Lung (tissue), 12 donors: ENCODE measurements around the gene PMIS2. TPM values are rescaled to one million over a fixed set of nuclear protein-coding genes. Genes with fewer than 3 reads are reported as not detected.
"Not testable (repeated sequence)": the region's sequence is repeated elsewhere in the genome, so short reads cannot be mapped to it uniquely, and the experiment has no call there.

Experiments
- ATAC-seq: fragments of 200-7000 bp; cut with Tn5 transposase; one replicate; pipeline ENCODE4 v1.9.1; 2020; ENCODE audit warnings: moderate number of reproducible peaks; ENCODE audit not compliant: insufficient read depth, low FRiP score
- DNase-seq, 3 donors: peaks; one replicate each; pipeline ENCODE4 v3.0.0-alpha.2; 2013 to 2017
- H3K27ac ChIP-seq, 2 donors: one replicate each; pipeline ENCODE4 v1.5.1; 2013; ENCODE audit warnings: mild to moderate bottlenecking in 2 of 2, moderate library complexity in 2 of 2, control low read depth in 1 of 2, inconsistent platforms in 1 of 2, low read depth in 1 of 2, low read length in 1 of 2
- H3K27me3 ChIP-seq, 3 donors: one replicate each; pipeline ENCODE4 v1.5.1; 2013; ENCODE audit warnings: low read length in 2 of 3; ENCODE audit not compliant: control insufficient read depth in 3 of 3, insufficient read depth in 3 of 3
- H3K36me3 ChIP-seq, 4 donors: one replicate each; pipeline ENCODE4 v1.5.1; 2013; ENCODE audit warnings: low read length in 4 of 4, mild to moderate bottlenecking in 1 of 4, moderate library complexity in 1 of 4; ENCODE audit not compliant: control insufficient read depth in 4 of 4, insufficient read depth in 4 of 4
- H3K4me1 ChIP-seq, 5 donors: one replicate each; pipeline ENCODE4 v1.5.1; 2013; ENCODE audit warnings: low read length in 5 of 5, mild to moderate bottlenecking in 2 of 5, moderate library complexity in 1 of 5; ENCODE audit not compliant: control insufficient read depth in 5 of 5, insufficient read depth in 5 of 5
- H3K4me3 ChIP-seq: one replicate; pipeline ENCODE4 v1.5.1; 2013; ENCODE audit warnings: mild to moderate bottlenecking, control low read depth, moderate library complexity
- H3K9ac ChIP-seq, 2 donors: one replicate each; pipeline ENCODE4 v1.5.1; 2013; ENCODE audit warnings: low read length in 2 of 2, control low read depth in 1 of 2; ENCODE audit not compliant: insufficient read depth in 1 of 2
- H3K9me3 ChIP-seq, 4 donors: one replicate each; pipeline ENCODE4 v1.5.1; 2013; ENCODE audit warnings: low read length in 3 of 4, mild to moderate bottlenecking in 1 of 4, moderate library complexity in 1 of 4; ENCODE audit not compliant: control insufficient read depth in 4 of 4, insufficient read depth in 3 of 4
- WGBS, 2 donors: extraction: QIAGEN DNeasy Blood & Tissue Kit; methylation state at CpG; one replicate each; pipeline ENCODE4 v1.1.7; 2013; 5-methylcytosine and 5-hydroxymethylcytosine counted together
- polyA plus RNA-seq, 2 donors: library from polyadenylated mRNA; stranded (reverse); fragments of 200-250 nt; gene quantifications; one replicate each; pipeline ENCODE4 v1.2.1, GENCODE V29; 2013
- total RNA-seq, 2 donors: library from RNA; depleted of rRNA in 1 of 2; stranded (reverse); fragments of >200 nt in 1 of 2; gene quantifications; one replicate each; pipeline ENCODE4 v1.2.1, GENCODE V29; 2014 to 2021
- TF ChIP-seq, protein P1 (sequence below): IDR thresholded peaks from 2 replicates; pipeline ENCODE4 v1.5.1; 2012; ENCODE audit warnings: mild to moderate bottlenecking; ENCODE audit errors: control extremely low read depth, extremely low read depth
- donor health status: control.
- donor health status: control.
- donor health status: Bipolar disorder and iron deficiency.
- donor health status: healthy.
- donor health status: DM: yes; HTN: yes; CAD: no.

The PMIS2 gene
- total and polyA plus RNA-seq, 4 donors = not detected

DNA sequence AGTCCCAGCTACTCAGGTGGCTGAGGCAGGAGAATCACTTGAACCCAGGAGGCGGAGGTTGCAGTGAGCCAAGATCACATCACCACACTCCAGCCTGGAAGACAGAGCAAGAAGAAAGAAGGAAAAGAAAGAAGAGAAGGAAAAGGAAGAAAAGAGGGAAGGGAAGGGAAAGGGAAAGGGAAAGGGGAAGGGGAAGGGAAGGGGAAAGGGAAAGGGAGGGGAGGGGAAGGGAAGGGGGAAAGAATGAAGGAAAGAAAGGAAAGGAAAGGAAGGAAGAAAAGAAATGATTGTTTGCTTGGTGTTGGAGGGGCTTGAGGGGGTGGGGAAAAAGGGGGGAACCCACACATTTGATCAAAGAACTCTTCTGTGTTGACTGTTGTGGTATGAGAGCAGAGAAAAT, 10.0 kb downstream of the PMIS2 start:
- TF ChIP-seq, protein P1, sequence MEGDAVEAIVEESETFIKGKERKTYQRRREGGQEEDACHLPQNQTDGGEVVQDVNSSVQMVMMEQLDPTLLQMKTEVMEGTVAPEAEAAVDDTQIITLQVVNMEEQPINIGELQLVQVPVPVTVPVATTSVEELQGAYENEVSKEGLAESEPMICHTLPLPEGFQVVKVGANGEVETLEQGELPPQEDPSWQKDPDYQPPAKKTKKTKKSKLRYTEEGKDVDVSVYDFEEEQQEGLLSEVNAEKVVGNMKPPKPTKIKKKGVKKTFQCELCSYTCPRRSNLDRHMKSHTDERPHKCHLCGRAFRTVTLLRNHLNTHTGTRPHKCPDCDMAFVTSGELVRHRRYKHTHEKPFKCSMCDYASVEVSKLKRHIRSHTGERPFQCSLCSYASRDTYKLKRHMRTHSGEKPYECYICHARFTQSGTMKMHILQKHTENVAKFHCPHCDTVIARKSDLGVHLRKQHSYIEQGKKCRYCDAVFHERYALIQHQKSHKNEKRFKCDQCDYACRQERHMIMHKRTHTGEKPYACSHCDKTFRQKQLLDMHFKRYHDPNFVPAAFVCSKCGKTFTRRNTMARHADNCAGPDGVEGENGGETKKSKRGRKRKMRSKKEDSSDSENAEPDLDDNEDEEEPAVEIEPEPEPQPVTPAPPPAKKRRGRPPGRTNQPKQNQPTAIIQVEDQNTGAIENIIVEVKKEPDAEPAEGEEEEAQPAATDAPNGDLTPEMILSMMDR = no peak
- no peaks in the 10 kb centered on the region for H3K4me1 ChIP-seq
- H3K4me3 ChIP-seq = no peak overlapping the region
- no peak for ATAC-seq
- no peaks in the 10 kb centered on the region for H3K9me3 ChIP-seq
- H3K27me3 ChIP-seq = peaks cover 0 to 3% (median 0%) of the 10 kb centered on the region in 3 donors
- WGBS, 2 donors = 100% methylated on average over 1 of the region's 1 CpG
- no peaks in the 10 kb centered on the region for H3K36me3 ChIP-seq
- H3K27ac ChIP-seq = no peak overlapping the region
- no peak overlapping the region for H3K9ac ChIP-seq
- no peak for DNase-seq

DNA sequence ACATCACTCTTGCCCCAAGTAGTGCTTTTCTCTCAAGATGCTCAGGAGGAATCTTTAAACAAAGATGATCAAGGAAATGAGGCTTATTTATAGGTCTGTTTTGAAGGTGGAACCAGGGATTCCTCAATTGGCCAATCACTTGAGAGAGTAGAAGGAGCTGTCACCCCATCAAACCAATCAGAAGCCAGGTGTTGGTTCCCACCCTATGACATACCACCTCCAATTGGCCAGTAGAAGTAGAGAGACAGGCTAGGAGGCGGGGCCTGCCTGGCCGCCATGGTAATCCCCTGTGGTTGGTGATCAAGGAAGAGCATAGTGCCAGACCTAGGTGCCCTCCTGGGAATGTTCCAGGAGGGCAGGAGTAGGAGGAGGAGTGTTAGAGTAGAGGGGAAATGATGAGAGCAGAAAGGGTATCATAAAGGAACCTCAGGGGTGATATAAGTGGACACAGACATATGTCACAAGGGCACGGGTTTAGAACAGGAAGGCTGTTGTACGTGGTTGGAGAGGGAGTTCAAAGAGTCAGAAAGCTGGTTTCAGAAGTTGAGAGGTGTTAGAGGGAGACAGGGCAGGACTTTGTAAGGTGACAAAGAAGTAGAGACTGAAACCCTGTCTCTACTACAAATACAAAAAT, 10.5 kb downstream of the PMIS2 start:
- Histone ChIP-seq H3K9ac (no peak overlapping the region), H3K4me3 (no peak overlapping the region), H3K27me3 (peaks cover 0 to 3% (median 0%) of the 10 kb centered on the region in 3 donors), H3K36me3 (no peaks in the 10 kb centered on the region), H3K9me3 (no peaks in the 10 kb centered on the region), H3K4me1 (no peaks in the 10 kb centered on the region), H3K27ac (no peak overlapping the region)
- TF ChIP-seq, protein P1 = no peak
- DNase-seq = no peak
- 58 to 66% methylated on average over 4 of the region's 4 CpGs for WGBS, 2 donors
- ATAC-seq = no peak

DNA sequence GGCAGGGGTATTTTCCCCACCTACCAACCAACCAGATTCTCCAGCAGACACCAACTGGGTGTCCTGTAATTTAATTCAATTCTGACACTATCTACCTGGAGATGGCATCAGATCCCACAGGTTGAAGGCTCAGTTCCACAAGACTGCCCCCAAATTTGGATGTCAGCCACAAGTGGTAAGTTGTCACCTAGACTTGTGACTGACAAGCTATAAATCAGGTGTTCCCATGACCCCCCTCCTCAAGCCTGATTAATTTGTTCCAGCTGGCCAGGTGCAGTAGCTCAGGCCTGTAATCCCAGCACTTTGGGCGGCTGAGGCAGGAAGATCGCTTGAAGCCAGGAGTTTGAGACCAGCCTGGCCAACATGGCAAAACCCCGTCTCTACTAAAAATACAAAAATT, 16.0 kb downstream of the PMIS2 start:
- DNase-seq = no peak
- Histone ChIP-seq H3K9me3 (peaks cover 0 to under 1% (median 0%) of the 10 kb centered on the region in 4 donors), H3K9ac (no peak overlapping the region), H3K27ac (no peak overlapping the region), H3K4me3 (no peak overlapping the region), H3K36me3 (no peaks in the 10 kb centered on the region), H3K4me1 (no peaks in the 10 kb centered on the region), H3K27me3 (peaks cover 0 to 2% (median 0%) of the 10 kb centered on the region in 3 donors)
- no peak for ATAC-seq
- TF ChIP-seq, protein P1 = no peak
- 91 to 94% methylated on average over 3 of the region's 3 CpGs for WGBS, 2 donors

DNA sequence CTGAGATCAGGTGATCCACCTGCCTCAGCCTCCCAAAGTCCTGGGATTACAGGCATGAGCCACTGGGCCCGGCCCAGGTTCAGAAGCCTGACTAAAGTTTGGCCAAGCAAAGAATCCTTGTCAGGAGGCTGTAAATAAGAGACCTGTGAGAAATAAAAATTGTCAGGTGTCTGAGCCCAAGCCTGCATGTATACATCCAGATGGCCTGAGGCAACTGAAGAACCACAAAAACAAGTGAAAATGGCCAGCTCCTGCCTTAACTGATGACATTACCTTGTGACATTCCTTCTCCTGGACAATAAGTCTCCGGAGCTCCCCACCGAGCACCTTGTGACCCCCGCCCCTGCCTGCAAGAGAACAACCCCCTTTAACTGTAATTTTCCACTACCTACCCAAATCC, 18.5 kb downstream of the PMIS2 start:
- whole genome bisulfite sequencing, 2 donors = 86 to 92% methylated on average over 4 of the region's 4 CpGs
- not testable (repeated sequence) for ATAC-seq

DNA sequence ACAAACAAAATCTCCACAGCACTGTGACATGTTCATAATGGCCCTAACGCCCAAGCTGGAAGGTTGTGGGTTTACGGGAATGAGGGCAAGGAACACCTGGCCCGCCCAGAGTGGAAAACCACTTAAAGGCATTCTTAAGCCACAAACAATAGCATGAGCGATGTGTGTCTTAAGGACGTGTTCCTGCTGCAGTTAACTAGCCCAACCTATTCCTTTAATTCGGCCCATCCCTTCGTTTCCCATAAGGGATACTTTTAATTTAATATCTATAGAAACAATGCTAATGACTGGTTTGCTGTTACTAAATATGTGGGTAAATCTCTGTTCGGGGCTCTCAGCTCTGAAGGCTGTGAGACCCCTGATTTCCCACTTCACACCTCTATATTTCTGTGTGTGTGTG, 21.2 kb downstream of the PMIS2 start:
- H3K9me3 ChIP-seq, H3K36me3 ChIP-seq, H3K27ac ChIP-seq, DNase-seq, H3K9ac ChIP-seq, ATAC-seq, H3K27me3 ChIP-seq, H3K4me1 ChIP-seq, H3K4me3 ChIP-seq: not testable (repeated sequence)
- 86 to 93% methylated on average over 8 of the region's 8 CpGs for WGBS, 2 donors

More for the DNA sequence above, 18.5 kb downstream of the PMIS2 start:
- not testable (repeated sequence) for H3K27me3 ChIP-seq, H3K9me3 ChIP-seq, H3K4me1 ChIP-seq, H3K4me3 ChIP-seq, H3K36me3 ChIP-seq, H3K27ac ChIP-seq, DNase-seq, H3K9ac ChIP-seq
